ENCODE results near the gene USF2. TPM values are rescaled to one million over a fixed set of nuclear protein-coding genes. Genes with fewer than 3 reads are reported as not detected.
A peak's percentile ranks its signal among the peaks of the same experiment; 100 is the strongest.

Gene USF2
- total and polyA plus RNA-seq, 2 donors (not counting 1 experiment from before 2014, with no cell fraction given): 53.8 to 74.9 TPM

DNA sequence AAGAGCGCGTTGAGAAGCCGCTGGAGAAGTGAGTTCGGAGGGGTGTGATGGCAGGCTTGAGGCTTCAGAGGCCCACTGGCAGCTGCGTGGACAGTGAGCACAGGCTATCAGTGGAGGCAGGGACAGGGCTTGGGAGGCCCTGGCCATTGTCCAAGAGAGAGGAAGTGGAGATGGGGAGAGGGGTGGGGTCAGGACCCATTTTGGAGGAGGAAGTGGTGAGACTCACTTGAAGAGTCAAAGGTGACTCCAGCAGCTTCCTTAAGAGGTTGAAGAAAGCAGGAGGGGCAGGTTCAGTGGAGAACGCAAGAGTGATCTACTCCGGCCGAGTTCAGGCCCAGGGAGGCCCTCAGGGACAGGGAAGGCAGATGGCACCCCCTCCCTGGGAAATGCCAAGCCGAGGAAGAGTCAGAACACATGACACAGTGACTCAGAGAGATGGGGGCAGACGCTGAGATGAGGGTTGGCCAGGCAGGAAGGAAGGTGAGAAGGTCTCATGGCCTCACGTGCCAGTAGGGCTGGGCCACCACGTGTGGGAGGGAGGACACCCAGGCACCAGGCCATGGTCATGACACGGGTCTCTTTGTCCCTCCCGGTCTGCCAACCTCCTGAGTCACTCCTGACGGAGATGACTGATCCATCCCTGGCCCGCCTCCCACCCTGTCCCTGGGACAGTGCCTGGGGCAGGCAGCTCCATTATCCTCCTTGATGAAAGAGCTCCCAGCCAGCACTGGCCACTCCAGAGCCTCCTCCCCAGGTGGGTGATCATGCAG lies 50.1 kb downstream of the USF2 start:
- Histone ChIP-seq H3K27ac (ENCODE audit: insufficient read depth, low read length) (peak overlapping the region; percentile 72), H3K36me3 (ENCODE audit: control insufficient read depth, insufficient read depth, low read length) (no peaks in the 10 kb centered on the region), H3K9me3 (ENCODE audit: control insufficient read depth, insufficient read depth, low read depth, low read length) (no peaks in the 10 kb centered on the region), H3K27me3 (ENCODE audit: control insufficient read depth, insufficient read depth, low read length) (no peaks in the 10 kb centered on the region), H3K4me3 (replicated peaks in 1 of 4; ENCODE audit: control extremely low read depth in 1 of 4, insufficient read depth in 1 of 4, low read depth in 3 of 4, low read length in 4 of 4) (no peak overlapping the region), H3K4me2 (ENCODE audit: extremely low read depth, insufficient read depth, low read length) (peak overlapping the region; percentile 25), H3K79me2 (ENCODE audit: control insufficient read depth, insufficient read depth, low read length) (no peaks in the 10 kb centered on the region), H3K4me1 (ENCODE audit: control insufficient read depth, extremely low read depth, insufficient read depth, low read length) (peaks cover 12% of the 10 kb centered on the region), H4K20me1 (ENCODE audit: control insufficient read depth, extremely low read depth, insufficient read depth, low read length) (no peaks in the 10 kb centered on the region), H2AFZ (ENCODE audit: low read length) (peak overlapping the region; percentile 69), H3K9ac (ENCODE audit: insufficient read depth, low read length) (no peak overlapping the region)
- DNase-seq (ENCODE audit: low read depth in 2 of 2): peak; percentile 29 to 58
- TF ChIP-seq, protein P1, sequence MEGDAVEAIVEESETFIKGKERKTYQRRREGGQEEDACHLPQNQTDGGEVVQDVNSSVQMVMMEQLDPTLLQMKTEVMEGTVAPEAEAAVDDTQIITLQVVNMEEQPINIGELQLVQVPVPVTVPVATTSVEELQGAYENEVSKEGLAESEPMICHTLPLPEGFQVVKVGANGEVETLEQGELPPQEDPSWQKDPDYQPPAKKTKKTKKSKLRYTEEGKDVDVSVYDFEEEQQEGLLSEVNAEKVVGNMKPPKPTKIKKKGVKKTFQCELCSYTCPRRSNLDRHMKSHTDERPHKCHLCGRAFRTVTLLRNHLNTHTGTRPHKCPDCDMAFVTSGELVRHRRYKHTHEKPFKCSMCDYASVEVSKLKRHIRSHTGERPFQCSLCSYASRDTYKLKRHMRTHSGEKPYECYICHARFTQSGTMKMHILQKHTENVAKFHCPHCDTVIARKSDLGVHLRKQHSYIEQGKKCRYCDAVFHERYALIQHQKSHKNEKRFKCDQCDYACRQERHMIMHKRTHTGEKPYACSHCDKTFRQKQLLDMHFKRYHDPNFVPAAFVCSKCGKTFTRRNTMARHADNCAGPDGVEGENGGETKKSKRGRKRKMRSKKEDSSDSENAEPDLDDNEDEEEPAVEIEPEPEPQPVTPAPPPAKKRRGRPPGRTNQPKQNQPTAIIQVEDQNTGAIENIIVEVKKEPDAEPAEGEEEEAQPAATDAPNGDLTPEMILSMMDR (conservative IDR thresholded peaks at IDR 0.05 in 1 of 2, IDR thresholded peaks at IDR 0.05 in 1 of 2; ENCODE audit: low read depth in 1 of 2, low read length in 2 of 2): no peak
- no peak for TF ChIP-seq EZH2 (IDR thresholded peaks at IDR 0.05; ENCODE audit: low read length, missing control alignments)

DNA sequence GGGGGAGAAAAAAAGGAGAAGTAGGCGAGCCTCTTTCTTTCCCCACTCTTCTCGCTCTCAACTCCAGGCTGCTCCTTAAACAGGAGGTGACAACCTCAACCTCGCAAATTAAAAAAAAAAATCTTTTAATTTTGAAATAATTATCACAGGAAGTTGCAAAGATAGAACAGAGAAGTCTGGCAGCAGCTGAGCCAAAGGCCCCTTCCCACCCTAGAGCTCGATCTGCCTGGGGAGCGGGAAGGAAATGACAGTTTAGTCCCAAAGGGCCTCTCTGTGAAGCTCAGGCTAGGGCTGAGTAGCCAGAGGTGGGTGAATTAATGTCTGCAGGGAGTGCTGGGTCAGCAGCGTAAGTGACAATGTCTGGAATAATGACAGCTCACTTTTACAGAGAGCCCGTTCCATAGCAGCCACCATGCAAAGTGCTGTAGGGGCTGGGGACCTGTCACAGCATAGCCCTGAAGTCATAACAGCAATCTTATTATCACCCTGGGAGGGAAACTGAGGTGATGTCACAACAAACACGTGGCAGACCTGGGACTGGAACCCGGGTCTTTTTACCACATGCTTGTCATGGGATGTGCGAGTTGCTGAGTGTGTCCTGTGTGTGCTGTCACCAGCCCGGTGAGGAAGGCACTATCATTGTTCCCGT lies 51.4 kb downstream of the USF2 start:
- H3K9me3 ChIP-seq (ENCODE audit: control insufficient read depth, insufficient read depth, low read depth, low read length): no peaks in the 10 kb centered on the region

DNA sequence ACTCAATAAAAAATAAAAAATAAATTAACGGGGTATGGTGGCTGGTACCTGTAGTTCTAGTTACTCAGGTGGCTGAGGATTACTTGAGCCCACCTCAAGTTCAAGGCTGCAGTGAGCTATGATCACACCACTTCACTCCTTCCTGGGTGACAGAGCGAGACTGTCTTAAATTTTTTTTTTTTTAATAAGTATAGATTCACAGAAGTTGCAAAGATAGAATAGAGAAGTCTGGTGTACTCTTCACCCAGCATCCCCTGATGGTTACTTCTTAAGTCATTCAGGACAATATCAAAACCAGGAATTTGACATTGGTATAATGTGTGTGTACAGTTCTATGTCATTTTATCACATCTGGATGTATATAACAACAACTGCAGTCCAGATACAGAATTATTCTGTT lies 52.5 kb downstream of the USF2 start:
- H2AFZ ChIP-seq (ENCODE audit: low read length): no peak overlapping the region
- TF ChIP-seq, protein P1 (conservative IDR thresholded peaks at IDR 0.05 in 1 of 2, IDR thresholded peaks at IDR 0.05 in 1 of 2; ENCODE audit: low read depth in 1 of 2, low read length in 2 of 2): no peak
- no peak for TF ChIP-seq EZH2 (IDR thresholded peaks at IDR 0.05; ENCODE audit: low read length, missing control alignments)
- peaks cover 12% of the 10 kb centered on the region for H3K4me1 ChIP-seq (ENCODE audit: control insufficient read depth, extremely low read depth, insufficient read depth, low read length)
- no peak overlapping the region for H3K27ac ChIP-seq (ENCODE audit: insufficient read depth, low read length)
- DNase-seq (ENCODE audit: low read depth in 2 of 2): no peak
- H3K79me2 ChIP-seq (ENCODE audit: control insufficient read depth, insufficient read depth, low read length): no peaks in the 10 kb centered on the region
- H4K20me1 ChIP-seq (ENCODE audit: control insufficient read depth, extremely low read depth, insufficient read depth, low read length): no peaks in the 10 kb centered on the region
- H3K9ac ChIP-seq (ENCODE audit: insufficient read depth, low read length): no peak overlapping the region
- H3K36me3 ChIP-seq (ENCODE audit: control insufficient read depth, insufficient read depth, low read length): no peaks in the 10 kb centered on the region
- no peak overlapping the region for H3K4me2 ChIP-seq (ENCODE audit: extremely low read depth, insufficient read depth, low read length)
- H3K4me3 ChIP-seq (replicated peaks in 1 of 4; ENCODE audit: control extremely low read depth in 1 of 4, insufficient read depth in 1 of 4, low read depth in 3 of 4, low read length in 4 of 4): no peak overlapping the region
- no peaks in the 10 kb centered on the region for H3K27me3 ChIP-seq (ENCODE audit: control insufficient read depth, insufficient read depth, low read length)
- H3K9me3 ChIP-seq (ENCODE audit: control insufficient read depth, insufficient read depth, low read depth, low read length): no peaks in the 10 kb centered on the region

More for the DNA sequence above, 51.4 kb downstream of the USF2 start:
- no peaks in the 10 kb centered on the region for H4K20me1 ChIP-seq (ENCODE audit: control insufficient read depth, extremely low read depth, insufficient read depth, low read length)
- H3K27ac ChIP-seq (ENCODE audit: insufficient read depth, low read length): no peak overlapping the region
- no peak overlapping the region for H3K4me2 ChIP-seq (ENCODE audit: extremely low read depth, insufficient read depth, low read length)
- DNase-seq (ENCODE audit: low read depth in 2 of 2): no peak
- H3K27me3 ChIP-seq (ENCODE audit: control insufficient read depth, insufficient read depth, low read length): no peaks in the 10 kb centered on the region
- H3K4me1 ChIP-seq (ENCODE audit: control insufficient read depth, extremely low read depth, insufficient read depth, low read length): peaks cover 12% of the 10 kb centered on the region
- no peak overlapping the region for H3K4me3 ChIP-seq (replicated peaks in 1 of 4; ENCODE audit: control extremely low read depth in 1 of 4, insufficient read depth in 1 of 4, low read depth in 3 of 4, low read length in 4 of 4)
- no peaks in the 10 kb centered on the region for H3K36me3 ChIP-seq (ENCODE audit: control insufficient read depth, insufficient read depth, low read length)
- no peak overlapping the region for H2AFZ ChIP-seq (ENCODE audit: low read length)
- TF ChIP-seq, protein P1 (conservative IDR thresholded peaks at IDR 0.05 in 1 of 2, IDR thresholded peaks at IDR 0.05 in 1 of 2; ENCODE audit: low read depth in 1 of 2, low read length in 2 of 2): no peak
- no peak for TF ChIP-seq EZH2 (IDR thresholded peaks at IDR 0.05; ENCODE audit: low read length, missing control alignments)
- H3K9ac ChIP-seq (ENCODE audit: insufficient read depth, low read length): no peak overlapping the region
- no peaks in the 10 kb centered on the region for H3K79me2 ChIP-seq (ENCODE audit: control insufficient read depth, insufficient read depth, low read length)
